WTC11 (cell line): Measurements from ENCODE around the gene RPL10.
A peak's percentile ranks its signal among the peaks of the same experiment; 100 is the strongest.

Source experiments
- CTCF ChIP-seq: fragments of 200-600 bp; IDR thresholded peaks from 2 replicates; pipeline ENCODE4 v1.8.0; 2022; ENCODE audit warnings: antibody characterized with exemption
- TF ChIP-seq, protein P1 (sequence below): sonication (generic); formaldehyde crosslinking; IDR thresholded peaks from 2 replicates; pipeline ENCODE4 v1.8.0; 2022; ENCODE audit warnings: mild to moderate bottlenecking, missing genetic modification reagents
- TF ChIP-seq, protein P2 (sequence below): sonication (generic); formaldehyde crosslinking; IDR thresholded peaks from 2 replicates; pipeline ENCODE4 v1.8.1; 2022; ENCODE audit warnings: mild to moderate bottlenecking, moderate library complexity, missing genetic modification reagents

- TF ChIP-seq, protein P1, sequence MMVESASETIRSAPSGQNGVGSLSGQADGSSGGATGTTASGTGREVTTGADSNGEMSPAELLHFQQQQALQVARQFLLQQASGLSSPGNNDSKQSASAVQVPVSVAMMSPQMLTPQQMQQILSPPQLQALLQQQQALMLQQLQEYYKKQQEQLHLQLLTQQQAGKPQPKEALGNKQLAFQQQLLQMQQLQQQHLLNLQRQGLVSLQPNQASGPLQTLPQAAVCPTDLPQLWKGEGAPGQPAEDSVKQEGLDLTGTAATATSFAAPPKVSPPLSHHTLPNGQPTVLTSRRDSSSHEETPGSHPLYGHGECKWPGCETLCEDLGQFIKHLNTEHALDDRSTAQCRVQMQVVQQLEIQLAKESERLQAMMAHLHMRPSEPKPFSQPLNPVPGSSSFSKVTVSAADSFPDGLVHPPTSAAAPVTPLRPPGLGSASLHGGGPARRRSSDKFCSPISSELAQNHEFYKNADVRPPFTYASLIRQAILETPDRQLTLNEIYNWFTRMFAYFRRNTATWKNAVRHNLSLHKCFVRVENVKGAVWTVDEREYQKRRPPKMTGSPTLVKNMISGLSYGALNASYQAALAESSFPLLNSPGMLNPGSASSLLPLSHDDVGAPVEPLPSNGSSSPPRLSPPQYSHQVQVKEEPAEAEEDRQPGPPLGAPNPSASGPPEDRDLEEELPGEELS (CRISPR knock-in tag) = no peak
- TF ChIP-seq, protein P2, sequence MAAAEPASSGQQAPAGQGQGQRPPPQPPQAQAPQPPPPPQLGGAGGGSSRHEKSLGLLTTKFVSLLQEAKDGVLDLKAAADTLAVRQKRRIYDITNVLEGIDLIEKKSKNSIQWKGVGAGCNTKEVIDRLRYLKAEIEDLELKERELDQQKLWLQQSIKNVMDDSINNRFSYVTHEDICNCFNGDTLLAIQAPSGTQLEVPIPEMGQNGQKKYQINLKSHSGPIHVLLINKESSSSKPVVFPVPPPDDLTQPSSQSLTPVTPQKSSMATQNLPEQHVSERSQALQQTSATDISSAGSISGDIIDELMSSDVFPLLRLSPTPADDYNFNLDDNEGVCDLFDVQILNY = 0 out of 2 replicates have a peak, but pooled peaks have one; percentile 25
- no peak for TF ChIP-seq CTCF
Measured at GRCh38 chrX:154378799-154379568, 19.2 kb upstream of the RPL10 start, which contains the start of gene EMD.
